Stimulated activated CD4-positive, alpha-beta T cell treated with anti-CD3 and anti-CD28 coated beads, TNF-alpha, amount 100 ng/mL, for 4 hours (primary cell): Measurements from ENCODE around the gene PCSK4.
"Not testable (repeated sequence)": the region's sequence is repeated elsewhere in the genome, so short reads cannot be mapped to it uniquely, and the experiment has no call there.

Experiments used
- DNase-seq, 3 experiments: peaks; one replicate each; pipeline ENCODE4 v3.0.0-alpha.2; 2020; ENCODE audit warnings: low read depth in 3 of 3

The PCSK4 gene

GRCh38 chr19:1490311-1491113, at the start of gene PCSK4:
PCSK4 (minus strand) TSS chr19:1490350; CDS start chr19:1490346, 4 bp downstream.
- peak; percentile 96 to 97 (median 97) for DNase-seq

GRCh38 chr19:1539749-1540148, 49.6 kb upstream of the PCSK4 start:
- not testable (repeated sequence) for DNase-seq

GRCh38 chr19:1538978-1539377, 48.8 kb upstream of the PCSK4 start:
- DNase-seq = no peak

DNA sequence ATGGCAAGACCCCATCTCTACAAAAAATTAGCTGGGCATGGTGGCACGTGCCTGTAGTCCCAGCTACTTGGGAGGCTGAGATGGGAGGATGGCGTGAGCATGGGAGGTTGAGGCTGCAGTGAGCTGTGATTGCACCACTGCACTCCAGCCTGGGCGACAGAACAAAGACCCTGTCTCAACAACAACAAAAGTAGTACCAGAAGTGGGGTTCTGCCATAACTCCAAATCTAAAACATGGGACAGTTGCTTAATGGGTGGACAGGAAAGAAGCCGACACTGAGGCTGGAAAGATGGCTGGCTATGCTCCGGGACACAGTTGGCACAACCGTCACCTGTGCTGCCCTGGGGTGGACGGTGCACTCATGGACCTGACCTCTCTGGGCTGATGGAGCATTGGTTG, 45.5 kb upstream of the PCSK4 start:
- not testable (repeated sequence) for DNase-seq

DNA sequence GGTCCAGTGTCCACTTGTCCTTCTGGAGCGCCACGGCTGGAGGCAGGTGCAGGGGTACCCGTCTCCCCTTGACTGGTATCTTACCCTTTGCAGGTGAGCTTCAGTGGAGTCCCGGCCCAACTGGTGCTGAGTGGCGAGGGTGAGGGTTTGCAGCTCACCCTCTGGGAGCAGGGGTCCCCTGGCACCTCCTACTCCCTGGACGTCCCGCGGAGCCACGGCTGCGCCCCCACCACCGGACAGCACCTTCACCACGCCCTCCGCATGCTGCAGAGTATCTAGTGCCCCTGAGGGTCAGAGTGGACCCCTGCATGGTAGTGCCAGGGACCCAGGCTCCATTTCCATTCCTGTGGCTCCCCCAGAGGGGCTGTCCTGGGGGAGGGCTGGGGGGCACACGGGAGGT, 44.8 kb upstream of the PCSK4 start:
- DNase-seq = no peak

- no peak for DNase-seq
These were observed 43.5 kb upstream of the PCSK4 start for GRCh38 chr19:1533510-1534150.

GRCh38 chr19:1532003-1532402, 41.9 kb upstream of the PCSK4 start:
- no peak for DNase-seq

DNA sequence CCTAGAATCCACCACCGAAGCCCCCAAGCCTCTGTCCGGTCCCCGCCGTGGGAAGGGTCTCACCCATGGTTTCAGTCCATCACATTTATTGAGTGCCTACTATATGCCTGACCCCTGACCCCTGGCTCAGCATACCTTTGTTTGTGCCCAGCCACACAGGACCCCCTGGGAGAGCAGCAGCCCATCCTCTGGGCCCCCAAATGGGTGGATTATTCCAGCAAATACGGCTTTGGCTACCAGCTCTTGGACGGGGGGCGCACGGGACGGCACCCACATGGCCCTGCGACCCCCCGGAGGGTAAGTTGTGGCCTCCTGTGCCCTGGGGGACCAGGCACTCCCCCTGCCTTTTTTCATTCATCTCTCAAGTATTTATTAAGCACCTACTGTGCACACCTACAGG, 41.4 kb upstream of the PCSK4 start:
- DNase-seq = no peak

GRCh38 chr19:1530856-1531255, 40.7 kb upstream of the PCSK4 start:
- DNase-seq = not testable (repeated sequence)

- DNase-seq = no peak
These were observed 39.3 kb upstream of the PCSK4 start for GRCh38 chr19:1529430-1529816.

DNA sequence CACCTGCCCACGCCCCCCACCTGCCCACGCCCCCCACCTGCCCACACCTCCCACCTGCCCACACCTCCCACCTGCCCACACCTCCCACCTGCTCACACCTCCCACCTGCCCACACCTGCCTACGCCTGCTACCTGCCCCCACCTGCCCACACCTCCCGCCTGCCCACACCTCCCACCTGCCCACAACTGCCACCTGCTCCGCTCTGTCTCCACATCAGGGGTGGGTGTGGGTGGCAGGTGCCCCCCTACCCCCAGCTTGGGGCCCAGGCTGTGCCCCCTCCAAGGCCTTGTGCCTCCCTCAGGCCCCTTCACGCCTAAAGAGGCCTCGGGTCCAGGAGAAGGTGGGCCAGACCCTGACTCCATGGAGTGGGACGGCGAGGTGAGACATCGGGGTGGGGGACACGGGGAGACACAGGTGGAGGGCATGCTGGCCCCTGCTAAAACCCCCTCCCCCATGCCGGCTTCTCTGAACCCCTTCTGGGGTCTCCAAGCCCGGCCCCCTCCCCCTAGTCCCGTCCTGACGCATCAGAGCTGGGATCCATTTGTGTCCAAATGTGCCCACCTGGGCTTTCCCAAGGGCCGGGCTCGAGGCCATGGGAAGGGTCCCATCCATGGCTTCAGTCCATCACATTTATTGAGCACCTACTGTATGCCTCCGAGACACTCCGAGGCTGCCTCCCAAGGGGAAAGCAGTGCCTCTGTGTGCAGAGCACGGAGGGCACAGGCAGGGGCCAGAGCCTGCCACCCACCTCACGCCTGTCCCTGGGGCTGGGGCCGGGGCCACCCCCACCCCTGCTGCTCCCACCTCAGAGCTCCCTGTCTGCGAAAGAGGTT, 38.7 kb upstream of the PCSK4 start:
- no peak for DNase-seq

- DNase-seq = no peak
These were observed 37.6 kb upstream of the PCSK4 start for GRCh38 chr19:1527650-1528309.

- no peak for DNase-seq
These were observed 37.0 kb upstream of the PCSK4 start for GRCh38 chr19:1526979-1527649.

GRCh38 chr19:1526066-1526778, 36.1 kb upstream of the PCSK4 start:
- DNase-seq = no peak

GRCh38 chr19:1525343-1525742, 35.2 kb upstream of the PCSK4 start:
- no peak for DNase-seq

DNA sequence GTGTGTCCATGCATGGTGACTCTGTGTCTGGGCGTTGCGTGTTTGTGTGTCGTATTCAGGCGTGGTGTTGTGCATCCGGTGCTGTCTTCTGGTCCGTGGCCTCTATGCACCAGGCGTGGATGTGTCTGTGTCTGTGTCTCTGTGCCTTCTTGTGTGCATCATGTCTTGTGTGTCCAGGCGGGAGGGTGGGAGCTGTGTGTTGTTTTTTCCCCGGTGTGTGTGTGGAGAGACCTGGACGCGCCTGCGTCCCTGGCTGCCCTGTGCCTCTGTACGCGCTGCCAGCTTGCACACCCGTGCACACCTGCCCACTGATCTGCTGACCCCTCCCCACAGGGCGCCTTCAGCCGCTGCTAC, 34.8 kb upstream of the PCSK4 start:
- DNase-seq = no peak

DNA sequence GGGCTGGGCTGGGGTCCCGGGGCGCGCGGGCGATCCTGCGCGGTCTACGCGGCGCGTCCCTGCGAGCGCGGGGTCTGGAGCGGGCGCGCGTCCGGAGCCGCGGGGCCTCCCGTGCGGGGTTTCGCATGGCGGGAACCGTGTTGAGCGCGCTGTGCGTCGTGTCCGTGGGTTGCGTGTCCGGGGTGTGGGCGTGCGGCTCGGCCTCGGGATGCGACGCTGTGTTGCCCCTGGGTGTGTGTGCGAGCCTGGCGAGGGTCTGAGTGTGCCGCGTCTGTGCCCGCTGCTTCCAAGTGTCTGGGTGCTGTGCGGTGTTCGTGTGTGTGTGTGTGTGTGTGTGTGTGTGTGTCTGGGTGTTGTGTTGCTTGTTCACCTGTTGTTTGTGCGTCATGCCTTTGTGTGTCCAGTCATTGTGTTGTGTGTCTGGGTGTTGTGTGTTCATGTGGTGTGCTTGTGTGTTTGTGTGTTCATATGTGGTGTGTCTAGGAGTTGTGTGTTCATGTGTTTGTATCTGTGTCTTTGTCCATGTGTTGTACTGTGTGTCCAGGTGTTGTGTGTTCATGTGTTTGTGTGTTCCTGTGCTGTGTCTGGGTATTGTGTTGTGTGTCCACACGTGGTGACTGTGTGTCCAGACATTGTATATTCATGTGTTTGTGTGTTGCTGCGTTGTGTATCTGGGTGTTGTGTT, 34.3 kb upstream of the PCSK4 start:
- DNase-seq = no peak

- no peak for DNase-seq
These were observed 33.5 kb upstream of the PCSK4 start, which contains the start of gene PLK5 for GRCh38 chr19:1523412-1524286. PLK5 (plus strand) TSS chr19:1524077; CDS start chr19:1526997, 2,920 bp downstream.

DNA sequence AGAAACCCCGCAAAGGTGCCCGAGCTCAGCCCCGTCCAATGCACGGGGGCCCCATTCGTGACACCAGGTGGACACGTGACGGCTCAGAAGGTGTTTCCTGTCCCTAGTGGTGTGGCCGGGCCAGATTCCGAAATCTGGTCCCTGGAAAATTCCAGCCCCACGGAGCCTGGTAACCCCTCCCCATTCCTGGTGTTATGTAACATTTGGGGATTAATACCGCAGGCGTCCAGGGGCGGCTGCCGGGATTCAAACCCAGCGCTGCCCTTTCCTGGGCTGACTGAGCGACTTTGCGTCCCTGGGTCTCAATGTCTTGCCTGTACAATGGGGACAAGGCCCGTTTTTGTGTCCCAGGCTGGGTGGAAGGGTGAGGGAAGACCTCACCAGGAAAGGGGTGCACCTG, 32.7 kb upstream of the PCSK4 start:
- DNase-seq = no peak
